ENCODE results near the gene MBOAT7.
"Not testable (repeated sequence)": the region's sequence is repeated elsewhere in the genome, so short reads cannot be mapped to it uniquely, and the experiment has no call there.

Gene MBOAT7

DNA sequence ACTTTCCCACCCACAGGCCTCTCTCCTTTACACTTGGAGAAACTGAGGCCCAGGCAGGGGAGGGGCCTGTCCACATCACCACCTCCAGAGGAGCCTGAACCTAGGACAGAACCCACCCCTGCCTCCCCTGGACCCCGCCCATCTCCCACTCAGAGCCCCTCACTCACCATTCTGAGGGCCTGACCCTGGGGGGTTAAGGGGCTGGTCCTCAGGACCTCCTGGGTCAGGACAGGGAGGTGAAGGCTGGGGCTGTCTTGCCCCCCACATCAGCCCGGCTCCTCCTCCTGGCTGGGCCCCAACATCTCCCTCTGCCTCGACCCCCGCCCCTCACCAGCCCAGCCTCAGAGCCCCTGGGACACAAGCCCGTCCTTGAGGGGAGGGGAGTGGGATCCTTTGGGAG, 30.3 kb upstream of the MBOAT7 start:
- DNase-seq (ENCODE audit: low spot score); in situ Hi-C loops (cut with MboI; ENCODE audit: low pct_unique_long_range_greater_than_20kb, low sequenced_read_pairs, unreplicated experiment): not testable (repeated sequence)

DNA sequence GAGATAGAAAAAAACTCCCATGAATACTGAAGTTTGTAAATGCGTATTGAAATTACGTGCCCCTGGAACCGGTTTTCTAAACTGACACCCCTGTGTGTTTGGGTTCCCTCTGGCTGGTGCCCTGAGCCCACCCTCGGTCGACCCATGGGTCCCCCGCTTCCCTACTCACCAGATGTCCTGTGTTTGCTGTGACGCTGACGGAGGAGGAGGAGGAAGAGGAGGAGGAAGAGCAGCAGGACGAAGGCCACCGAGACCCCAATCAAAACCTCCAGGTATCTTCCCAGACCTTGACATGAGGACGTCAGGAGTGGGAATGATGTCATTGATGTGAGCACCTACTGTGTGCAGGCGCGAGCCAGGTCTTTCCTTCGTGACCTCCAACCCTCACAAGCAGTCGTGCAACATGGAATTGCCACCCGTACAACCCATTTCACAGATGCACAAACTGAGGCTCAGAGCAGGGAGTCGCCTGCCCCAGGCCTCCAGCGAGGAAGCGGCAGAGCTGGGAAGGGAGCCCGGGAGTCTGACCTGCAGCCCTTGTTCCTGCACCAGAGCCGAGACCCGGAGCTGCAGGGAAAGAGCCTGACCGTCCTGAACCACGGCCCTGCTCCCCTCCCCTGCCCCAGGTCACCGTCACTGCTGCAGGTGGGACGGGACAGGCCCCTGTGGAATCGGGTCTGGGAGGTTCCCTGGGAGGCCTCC, 29.7 kb upstream of the MBOAT7 start:
- TF ChIP-seq, protein P1, sequence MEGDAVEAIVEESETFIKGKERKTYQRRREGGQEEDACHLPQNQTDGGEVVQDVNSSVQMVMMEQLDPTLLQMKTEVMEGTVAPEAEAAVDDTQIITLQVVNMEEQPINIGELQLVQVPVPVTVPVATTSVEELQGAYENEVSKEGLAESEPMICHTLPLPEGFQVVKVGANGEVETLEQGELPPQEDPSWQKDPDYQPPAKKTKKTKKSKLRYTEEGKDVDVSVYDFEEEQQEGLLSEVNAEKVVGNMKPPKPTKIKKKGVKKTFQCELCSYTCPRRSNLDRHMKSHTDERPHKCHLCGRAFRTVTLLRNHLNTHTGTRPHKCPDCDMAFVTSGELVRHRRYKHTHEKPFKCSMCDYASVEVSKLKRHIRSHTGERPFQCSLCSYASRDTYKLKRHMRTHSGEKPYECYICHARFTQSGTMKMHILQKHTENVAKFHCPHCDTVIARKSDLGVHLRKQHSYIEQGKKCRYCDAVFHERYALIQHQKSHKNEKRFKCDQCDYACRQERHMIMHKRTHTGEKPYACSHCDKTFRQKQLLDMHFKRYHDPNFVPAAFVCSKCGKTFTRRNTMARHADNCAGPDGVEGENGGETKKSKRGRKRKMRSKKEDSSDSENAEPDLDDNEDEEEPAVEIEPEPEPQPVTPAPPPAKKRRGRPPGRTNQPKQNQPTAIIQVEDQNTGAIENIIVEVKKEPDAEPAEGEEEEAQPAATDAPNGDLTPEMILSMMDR (IDR thresholded peaks at IDR 0.05; ENCODE audit: extremely low read depth, insufficient read depth, missing control alignments): no peak
- in situ Hi-C loops (cut with MboI; ENCODE audit: low pct_unique_long_range_greater_than_20kb, low sequenced_read_pairs, unreplicated experiment): no loop called here
- DNase-seq (ENCODE audit: low spot score): no peak

DNA sequence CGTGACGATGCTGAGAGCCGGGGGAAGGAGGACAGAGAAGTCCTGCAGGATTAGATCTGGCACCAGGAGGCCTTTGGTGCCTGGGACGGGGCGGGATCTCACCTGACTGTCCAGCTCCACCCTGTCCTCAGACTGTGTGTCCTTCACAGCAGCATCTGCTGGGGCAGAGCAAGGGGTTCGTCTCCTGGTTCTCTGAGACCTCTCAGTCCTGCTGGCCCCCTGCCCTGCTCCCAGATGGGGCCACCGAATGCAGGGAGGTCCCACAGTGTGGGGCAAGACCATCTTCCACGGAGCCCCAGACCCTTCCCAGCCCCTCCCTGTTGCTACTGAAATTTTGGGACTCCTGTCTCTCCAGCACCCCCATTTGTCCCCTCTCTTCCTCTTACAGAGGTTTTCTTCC, 28.9 kb upstream of the MBOAT7 start:
- TF ChIP-seq, protein P1 (IDR thresholded peaks at IDR 0.05; ENCODE audit: extremely low read depth, insufficient read depth, missing control alignments): no peak
- in situ Hi-C loops (cut with MboI; ENCODE audit: low pct_unique_long_range_greater_than_20kb, low sequenced_read_pairs, unreplicated experiment): no loop called here

DNA sequence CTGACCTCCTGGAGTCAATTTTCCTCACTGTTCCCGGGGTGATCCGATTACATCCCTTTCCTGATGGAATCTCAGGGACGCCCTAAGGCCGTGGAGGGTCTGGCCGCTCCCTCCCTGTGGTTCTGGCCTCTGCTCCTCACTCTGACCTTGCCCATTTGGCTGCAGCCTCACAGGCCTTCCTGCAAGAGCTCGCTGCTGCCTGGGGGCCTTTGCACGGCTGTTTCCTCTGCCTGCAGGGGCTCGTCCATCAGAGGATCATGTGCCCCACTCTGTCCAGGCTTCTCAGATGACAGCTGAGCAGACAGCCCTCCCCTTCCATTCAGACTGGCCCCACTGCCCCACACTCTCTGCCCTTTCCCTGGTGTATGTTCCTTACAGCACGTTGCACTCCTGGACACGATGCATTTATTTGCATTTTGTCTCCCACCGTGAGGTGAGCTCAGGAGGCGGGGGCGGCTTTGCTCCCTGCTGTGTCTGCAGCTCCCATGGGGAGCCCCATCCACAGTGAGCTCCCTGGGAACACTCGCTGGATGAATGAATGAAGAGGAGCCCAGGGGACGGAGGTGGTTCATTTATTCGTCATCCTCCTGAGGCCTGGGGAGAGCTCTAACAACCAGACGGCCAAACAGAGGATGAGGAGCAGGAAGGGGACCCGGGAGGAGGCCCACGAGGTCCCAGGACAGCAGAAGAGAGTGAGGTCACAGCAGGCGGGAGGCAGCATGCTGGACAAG, 28.3 kb upstream of the MBOAT7 start:
- DNase-seq (ENCODE audit: low spot score); in situ Hi-C loops (cut with MboI; ENCODE audit: low pct_unique_long_range_greater_than_20kb, low sequenced_read_pairs, unreplicated experiment): not testable (repeated sequence)

More for the DNA sequence above, 28.9 kb upstream of the MBOAT7 start:
- no peak for DNase-seq (ENCODE audit: low spot score)

DNA sequence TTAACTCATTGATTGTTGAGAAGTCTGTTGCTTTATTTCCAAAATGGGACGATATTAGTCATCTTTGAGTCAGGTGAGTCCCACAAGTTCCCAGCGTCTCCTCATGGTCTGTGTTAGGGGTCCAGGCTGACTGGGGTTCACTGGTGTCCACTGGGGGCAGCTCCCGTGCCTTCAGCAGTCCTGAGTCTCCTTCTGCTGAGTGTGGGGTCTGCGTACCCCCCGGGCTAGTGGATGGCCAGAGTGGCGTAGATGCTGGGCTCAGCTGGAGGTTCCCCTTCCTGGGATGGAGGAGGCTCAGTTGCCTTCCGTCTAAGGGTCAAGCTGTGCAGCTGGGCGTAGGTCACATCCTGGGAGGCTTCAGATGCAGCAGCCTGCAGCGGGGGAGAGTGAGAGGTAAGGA, 27.5 kb upstream of the MBOAT7 start:
- no peak for DNase-seq (ENCODE audit: low spot score)
- in situ Hi-C loops (cut with MboI; ENCODE audit: low pct_unique_long_range_greater_than_20kb, low sequenced_read_pairs, unreplicated experiment): no loop called here
- TF ChIP-seq, protein P1 (IDR thresholded peaks at IDR 0.05; ENCODE audit: extremely low read depth, insufficient read depth, missing control alignments): no peak

DNA sequence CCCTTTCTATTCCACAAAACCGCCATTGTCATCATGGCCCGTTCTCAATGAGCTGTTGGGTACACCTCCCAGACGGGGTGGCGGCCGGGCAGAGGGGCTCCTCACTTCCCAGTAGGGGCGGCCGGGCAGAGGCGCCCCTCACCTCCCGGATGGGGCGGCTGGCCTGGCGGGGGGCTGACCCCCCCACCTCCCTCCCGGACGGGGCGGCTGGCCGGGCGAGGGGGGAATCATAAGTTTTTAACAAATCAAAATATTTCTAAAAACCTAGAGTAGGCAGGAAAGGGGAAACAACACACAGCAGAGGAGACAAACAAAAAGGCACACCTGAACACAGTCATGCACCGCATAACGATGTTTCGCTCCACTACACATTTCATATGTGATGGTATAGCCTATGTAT, 25.4 kb upstream of the MBOAT7 start:
- DNase-seq (ENCODE audit: low spot score); in situ Hi-C loops (cut with MboI; ENCODE audit: low pct_unique_long_range_greater_than_20kb, low sequenced_read_pairs, unreplicated experiment): not testable (repeated sequence)

DNA sequence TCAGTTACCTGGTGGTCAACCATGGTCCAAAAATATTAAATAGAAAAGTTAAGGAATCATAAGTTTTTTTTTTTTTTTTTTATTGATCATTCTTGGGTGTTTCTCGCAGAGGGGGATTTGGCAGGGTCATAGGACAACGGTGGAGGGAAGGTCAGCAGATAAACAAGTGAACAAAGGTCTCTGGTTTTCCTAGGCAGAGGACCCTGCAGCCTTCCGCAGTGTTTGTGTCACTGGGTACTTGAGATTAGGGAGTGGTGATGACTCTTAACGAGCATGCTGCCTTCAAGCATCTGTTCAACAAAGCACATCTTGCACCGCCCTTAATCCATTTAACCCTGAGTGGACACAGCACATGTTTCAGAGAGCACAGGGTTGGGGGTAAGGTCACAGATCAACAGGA, 24.8 kb upstream of the MBOAT7 start:
- DNase-seq (ENCODE audit: low spot score); in situ Hi-C loops (cut with MboI; ENCODE audit: low pct_unique_long_range_greater_than_20kb, low sequenced_read_pairs, unreplicated experiment): not testable (repeated sequence)

DNA sequence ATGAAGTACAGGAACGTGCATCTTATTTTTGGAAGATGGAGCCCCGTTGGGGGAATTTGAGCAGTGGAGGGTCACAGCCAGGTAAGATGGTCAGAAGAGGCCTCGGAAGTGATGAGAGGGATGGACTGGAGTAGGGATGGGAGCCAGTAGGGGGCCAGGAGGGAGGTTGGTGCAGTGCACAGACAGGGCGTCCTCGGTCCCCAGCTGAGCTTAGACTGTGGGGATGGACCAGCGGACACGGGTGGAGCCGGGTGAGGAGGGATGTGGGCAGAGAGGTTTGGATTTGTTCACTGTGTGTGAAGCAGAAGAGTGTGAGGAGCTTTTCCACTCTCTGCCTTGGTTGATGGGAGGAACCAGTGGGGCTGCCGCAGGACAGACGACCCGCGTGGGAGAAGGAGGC, 21.9 kb upstream of the MBOAT7 start:
- in situ Hi-C loops (cut with MboI; ENCODE audit: low pct_unique_long_range_greater_than_20kb, low sequenced_read_pairs, unreplicated experiment): no loop called here
- TF ChIP-seq, protein P1 (IDR thresholded peaks at IDR 0.05; ENCODE audit: extremely low read depth, insufficient read depth, missing control alignments): no peak

More for the DNA sequence above, 21.9 kb upstream of the MBOAT7 start:
- no peak for DNase-seq (ENCODE audit: low spot score)

Measured in GM13977 (cell line).